ENCODE data around the gene EIF3F.

EIF3F gene

DNA sequence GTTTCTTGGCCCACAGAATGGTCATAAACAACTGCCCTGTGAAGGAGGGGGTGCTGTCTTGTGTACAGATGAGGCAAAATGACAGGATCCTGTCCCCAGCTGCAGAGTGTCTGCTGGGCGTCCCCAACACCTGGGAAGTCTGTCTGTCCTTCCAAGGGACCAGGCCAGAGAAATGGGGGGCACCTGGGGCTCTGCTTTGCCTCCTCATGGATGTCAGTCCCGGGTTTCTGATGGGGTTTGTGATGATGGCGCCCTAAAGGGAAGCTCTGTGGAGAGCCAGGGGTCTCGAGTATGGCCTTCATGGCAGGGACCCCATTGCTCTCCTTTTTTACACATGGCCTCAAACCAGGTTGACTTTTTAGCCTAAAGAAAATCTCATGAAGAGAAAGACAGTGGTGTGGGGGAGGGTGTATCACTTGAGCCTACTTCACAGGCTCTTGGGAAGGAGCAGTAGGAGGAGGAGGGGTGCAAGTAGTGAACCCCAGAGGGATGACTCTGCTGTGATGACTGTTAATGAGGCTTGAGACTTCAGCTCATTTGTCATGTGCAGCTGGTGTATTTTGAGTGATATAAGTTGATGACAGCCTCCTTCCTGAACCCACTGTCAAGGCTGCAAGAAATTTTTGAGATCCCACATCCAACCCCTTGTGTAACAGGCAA lies 53.3 kb downstream of the EIF3F start:
- H3K4me3 ChIP-seq (ENCODE audit: low read depth, low read length), result no peak overlapping the region
- DNase-seq (ENCODE audit: low read depth), result no peak
- TF ChIP-seq, protein P1, sequence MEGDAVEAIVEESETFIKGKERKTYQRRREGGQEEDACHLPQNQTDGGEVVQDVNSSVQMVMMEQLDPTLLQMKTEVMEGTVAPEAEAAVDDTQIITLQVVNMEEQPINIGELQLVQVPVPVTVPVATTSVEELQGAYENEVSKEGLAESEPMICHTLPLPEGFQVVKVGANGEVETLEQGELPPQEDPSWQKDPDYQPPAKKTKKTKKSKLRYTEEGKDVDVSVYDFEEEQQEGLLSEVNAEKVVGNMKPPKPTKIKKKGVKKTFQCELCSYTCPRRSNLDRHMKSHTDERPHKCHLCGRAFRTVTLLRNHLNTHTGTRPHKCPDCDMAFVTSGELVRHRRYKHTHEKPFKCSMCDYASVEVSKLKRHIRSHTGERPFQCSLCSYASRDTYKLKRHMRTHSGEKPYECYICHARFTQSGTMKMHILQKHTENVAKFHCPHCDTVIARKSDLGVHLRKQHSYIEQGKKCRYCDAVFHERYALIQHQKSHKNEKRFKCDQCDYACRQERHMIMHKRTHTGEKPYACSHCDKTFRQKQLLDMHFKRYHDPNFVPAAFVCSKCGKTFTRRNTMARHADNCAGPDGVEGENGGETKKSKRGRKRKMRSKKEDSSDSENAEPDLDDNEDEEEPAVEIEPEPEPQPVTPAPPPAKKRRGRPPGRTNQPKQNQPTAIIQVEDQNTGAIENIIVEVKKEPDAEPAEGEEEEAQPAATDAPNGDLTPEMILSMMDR (IDR thresholded peaks at IDR 0.05; ENCODE audit: low read depth, low read length, missing control alignments), result no peak
- in situ Hi-C loops (cut with HindIII; ENCODE audit: low sequenced_read_pairs), result no loop called here

DNA sequence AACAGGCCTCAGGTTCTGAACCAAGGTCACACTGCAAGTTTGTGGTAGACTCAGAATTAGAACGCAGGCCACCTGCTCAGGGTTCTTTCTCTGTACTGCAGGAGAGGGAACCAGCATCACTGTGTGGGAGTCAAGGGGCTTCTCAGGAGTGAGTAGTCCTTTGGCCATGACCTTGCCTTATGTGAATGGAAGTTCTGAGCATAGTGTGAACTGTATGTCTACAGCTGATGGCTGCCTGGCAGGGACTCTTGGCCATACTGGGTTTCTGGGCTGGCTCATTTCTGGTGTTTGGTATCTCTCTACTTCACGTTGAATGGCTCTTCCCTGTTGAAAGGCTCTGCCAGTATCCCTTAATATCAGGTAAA lies 53.8 kb downstream of the EIF3F start:
- no peak for DNase-seq (ENCODE audit: low read depth)
- TF ChIP-seq, protein P1 (IDR thresholded peaks at IDR 0.05; ENCODE audit: low read depth, low read length, missing control alignments), result no peak
- in situ Hi-C loops (cut with HindIII; ENCODE audit: low sequenced_read_pairs), result no loop called here
- H3K4me3 ChIP-seq (ENCODE audit: low read depth, low read length), result no peak overlapping the region

DNA sequence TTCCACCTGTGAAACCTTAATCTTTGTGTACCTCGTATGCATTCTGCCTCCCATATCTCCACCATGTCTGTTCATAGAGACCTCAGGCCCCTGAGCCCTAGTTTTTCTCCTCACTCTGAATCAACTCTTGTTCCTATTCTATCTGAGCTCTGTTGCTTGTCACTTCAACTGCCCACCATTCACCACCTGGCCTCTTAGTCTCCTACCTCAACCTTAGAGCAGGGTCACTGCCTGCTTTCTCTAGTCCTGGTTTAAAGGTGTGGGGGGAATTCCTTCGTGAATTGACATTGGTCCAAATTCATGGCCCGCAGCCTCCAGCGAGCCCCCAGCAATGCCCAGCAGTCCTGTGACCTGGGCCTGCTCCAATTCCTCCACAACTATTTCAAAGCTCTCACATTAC lies 54.4 kb downstream of the EIF3F start:
- TF ChIP-seq, protein P1 (IDR thresholded peaks at IDR 0.05; ENCODE audit: low read depth, low read length, missing control alignments), result no peak
- DNase-seq (ENCODE audit: low read depth), result no peak
- in situ Hi-C loops (cut with HindIII; ENCODE audit: low sequenced_read_pairs), result no loop called here
- H3K4me3 ChIP-seq (ENCODE audit: low read depth, low read length), result no peak overlapping the region

DNA sequence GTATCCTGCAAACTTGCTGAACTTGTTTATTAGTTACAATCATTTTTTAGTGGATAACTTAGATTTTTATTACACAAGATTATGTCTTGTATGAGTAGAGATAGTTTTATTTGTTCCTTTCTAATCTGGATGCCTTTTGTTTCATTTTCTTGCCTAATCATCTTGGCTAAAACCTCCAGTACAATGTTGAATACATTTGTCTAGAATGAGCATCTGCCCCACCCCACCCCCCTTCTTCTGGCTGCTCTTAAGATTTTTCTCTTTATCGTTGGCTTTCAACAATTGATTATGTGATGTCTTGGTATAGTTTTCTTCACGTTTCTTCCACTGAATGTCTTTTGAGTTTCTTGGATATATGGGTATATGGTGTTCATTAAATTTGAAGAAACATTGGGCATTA lies 56.6 kb downstream of the EIF3F start:
- in situ Hi-C loops (cut with HindIII; ENCODE audit: low sequenced_read_pairs), result no loop called here
- TF ChIP-seq, protein P1 (IDR thresholded peaks at IDR 0.05; ENCODE audit: low read depth, low read length, missing control alignments), result no peak
- DNase-seq (ENCODE audit: low read depth), result no peak
- H3K4me3 ChIP-seq (ENCODE audit: low read depth, low read length), result no peak overlapping the region

DNA sequence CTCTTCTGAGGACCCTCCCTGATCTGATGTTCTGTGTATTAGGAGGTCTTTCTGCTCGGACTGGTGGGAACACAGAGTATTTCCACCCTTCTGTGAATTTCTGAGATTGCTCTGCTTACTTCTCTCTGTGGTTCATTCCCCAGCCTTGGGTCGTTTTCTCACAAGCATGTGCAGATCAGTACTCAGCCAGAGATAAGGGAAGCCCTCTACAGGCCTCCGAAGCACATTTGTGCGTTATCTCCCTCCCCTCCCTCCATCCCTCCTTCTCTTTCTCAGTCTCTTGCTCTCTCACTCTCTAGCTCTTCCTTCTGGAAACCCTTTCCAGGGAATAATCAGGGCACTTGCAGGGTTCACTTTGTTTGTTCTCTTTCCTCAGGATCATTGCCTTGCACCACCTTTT lies 58.7 kb downstream of the EIF3F start:
- in situ Hi-C loops (cut with HindIII; ENCODE audit: low sequenced_read_pairs), result no loop called here
- no peak overlapping the region for H3K4me3 ChIP-seq (ENCODE audit: low read depth, low read length)
- TF ChIP-seq, protein P1 (IDR thresholded peaks at IDR 0.05; ENCODE audit: low read depth, low read length, missing control alignments), result no peak
- no peak for DNase-seq (ENCODE audit: low read depth)

DNA sequence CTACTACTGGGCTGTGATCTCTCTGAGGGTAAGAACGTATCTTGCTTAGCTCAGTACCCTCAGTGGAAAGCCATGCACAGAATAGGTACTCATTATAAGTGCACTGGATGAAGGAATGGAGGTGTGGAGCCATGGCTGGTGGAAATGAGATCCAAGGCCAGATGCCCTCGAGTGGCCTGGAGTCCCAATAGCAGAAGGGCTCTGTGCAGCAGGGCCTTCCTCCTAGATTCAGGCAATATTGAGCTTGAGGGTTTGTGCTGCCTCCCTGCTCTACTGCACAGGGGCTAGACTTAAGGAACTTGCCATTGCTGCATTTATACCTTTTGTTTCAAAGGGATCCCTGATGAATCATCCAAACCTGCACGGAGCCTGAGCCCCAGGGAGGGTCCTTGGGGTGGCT lies 60.2 kb downstream of the EIF3F start:
- in situ Hi-C loops (cut with HindIII; ENCODE audit: low sequenced_read_pairs), result no loop called here
- no peak for DNase-seq (ENCODE audit: low read depth)
- H3K4me3 ChIP-seq (ENCODE audit: low read depth, low read length), result no peak overlapping the region
- TF ChIP-seq, protein P1 (IDR thresholded peaks at IDR 0.05; ENCODE audit: low read depth, low read length, missing control alignments), result no peak

Measured in astrocyte of the cerebellum (primary cell).